Measurements from ENCODE around the gene LILRB5.
"Not testable (repeated sequence)": the region's sequence is repeated elsewhere in the genome, so short reads cannot be mapped to it uniquely, and the experiment has no call there.

GRCh38 chr19:54240372-54241336 lies 16.4 kb downstream of the LILRB5 start:
- TF ChIP-seq CTCF (IDR thresholded peaks at IDR 0.05); REST (IDR thresholded peaks at IDR 0.05; ENCODE audit: insufficient read depth in 1 of 2, low read depth in 2 of 2, low read length in 1 of 2): not testable (repeated sequence)
